DOHH2 (cell line): ENCODE measurements around the gene JOSD2.

Experiments used
- EZH2phosphoT487 ChIP-seq: fragments of 200-600 bp; sonication (generic); IDR thresholded peaks from 2 replicates; pipeline ENCODE4 v1.6.1; 2017; ENCODE audit warnings: borderline replicate concordance, mild to moderate bottlenecking, antibody characterized with exemption, low read length, moderate library complexity, mixed read lengths
- TF ChIP-seq, protein P1 (sequence below): fragments of 200-600 bp; sonication (generic); IDR thresholded peaks from one replicate; pipeline ENCODE4 v1.5.1; 2014; ENCODE audit warnings: antibody characterized with exemption, mild to moderate bottlenecking, low read depth, low read length; ENCODE audit not compliant: poor library complexity, severe bottlenecking

DNA sequence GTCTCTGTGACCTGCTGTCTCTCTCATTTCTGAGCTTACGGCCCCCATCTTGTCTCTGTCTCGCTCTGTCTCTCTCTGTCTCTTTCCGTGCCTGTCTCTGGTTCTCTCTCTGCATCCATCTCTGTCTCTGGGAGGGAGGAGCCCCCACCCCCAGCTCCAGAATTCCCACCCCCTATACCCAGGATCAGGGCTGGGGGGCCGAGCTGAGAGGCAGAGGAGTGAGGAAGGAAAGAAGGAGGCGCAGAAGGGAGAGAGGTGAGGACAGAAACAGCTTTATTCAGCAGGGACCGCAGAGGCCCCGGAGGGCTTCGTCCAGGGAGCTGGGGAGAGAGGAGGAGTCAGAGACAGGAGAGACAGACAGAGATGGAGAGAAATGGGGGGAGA is 14.0 kb downstream of the JOSD2 start:
- TF ChIP-seq, protein P1, sequence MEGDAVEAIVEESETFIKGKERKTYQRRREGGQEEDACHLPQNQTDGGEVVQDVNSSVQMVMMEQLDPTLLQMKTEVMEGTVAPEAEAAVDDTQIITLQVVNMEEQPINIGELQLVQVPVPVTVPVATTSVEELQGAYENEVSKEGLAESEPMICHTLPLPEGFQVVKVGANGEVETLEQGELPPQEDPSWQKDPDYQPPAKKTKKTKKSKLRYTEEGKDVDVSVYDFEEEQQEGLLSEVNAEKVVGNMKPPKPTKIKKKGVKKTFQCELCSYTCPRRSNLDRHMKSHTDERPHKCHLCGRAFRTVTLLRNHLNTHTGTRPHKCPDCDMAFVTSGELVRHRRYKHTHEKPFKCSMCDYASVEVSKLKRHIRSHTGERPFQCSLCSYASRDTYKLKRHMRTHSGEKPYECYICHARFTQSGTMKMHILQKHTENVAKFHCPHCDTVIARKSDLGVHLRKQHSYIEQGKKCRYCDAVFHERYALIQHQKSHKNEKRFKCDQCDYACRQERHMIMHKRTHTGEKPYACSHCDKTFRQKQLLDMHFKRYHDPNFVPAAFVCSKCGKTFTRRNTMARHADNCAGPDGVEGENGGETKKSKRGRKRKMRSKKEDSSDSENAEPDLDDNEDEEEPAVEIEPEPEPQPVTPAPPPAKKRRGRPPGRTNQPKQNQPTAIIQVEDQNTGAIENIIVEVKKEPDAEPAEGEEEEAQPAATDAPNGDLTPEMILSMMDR: no peak
- TF ChIP-seq EZH2phosphoT487: no peak
